Activated T-cell treated with anti-CD3 and anti-CD28 coated beads, Interleukin-2, amount 50 U/mL, for 72 hours (primary cell): Measurements from ENCODE around the gene WNT1. TPM values are rescaled to one million over a fixed set of nuclear protein-coding genes. Genes with fewer than 3 reads are reported as not detected.

Source experiments
- ATAC-seq, 2 donors: fragments of 150-1000 bp; cut with Tn5 transposase; replicated peaks in 1 of 2; 2 replicates each; pipeline ENCODE4 v1.10.0; 2021; ENCODE audit warnings: moderate library complexity in 2 of 2, mild to moderate bottlenecking in 1 of 2
- DNase-seq, 2 donors: peaks; one replicate each; pipeline ENCODE4 v3.0.0; 2021 to 2022; ENCODE audit warnings: mixed read lengths in 1 of 2
- H3K27ac Mint-ChIP-seq: one replicate; pipeline ENCODE4 v1.8.0; 2022; ENCODE audit warnings: mild to moderate bottlenecking, moderate library complexity, mixed read lengths
- H3K27me3 Mint-ChIP-seq: one replicate; pipeline ENCODE4 v1.8.0; 2022; ENCODE audit warnings: low read depth, mixed read lengths
- H3K36me3 Mint-ChIP-seq, 2 donors: one replicate each; pipeline ENCODE4 v1.8.0; 2022; ENCODE audit warnings: mixed read lengths in 2 of 2, mild to moderate bottlenecking in 1 of 2; ENCODE audit not compliant: insufficient read depth in 2 of 2
- H3K4me1 Mint-ChIP-seq: one replicate; pipeline ENCODE4 v1.8.0; 2022; ENCODE audit warnings: low read depth, mixed read lengths
- H3K4me3 Mint-ChIP-seq, 2 donors: one replicate each; pipeline ENCODE4 v1.8.0; 2022; ENCODE audit warnings: mild to moderate bottlenecking in 2 of 2, mixed read lengths in 2 of 2, moderate library complexity in 2 of 2
- H3K9me3 Mint-ChIP-seq, 2 donors: one replicate each; pipeline ENCODE4 v1.8.0; 2022; ENCODE audit warnings: mixed read lengths in 2 of 2
- total RNA-seq, 2 donors: library from RNA; stranded (reverse); gene quantifications; one replicate each; pipeline ENCODE4 v1.2.3, GENCODE V29; 2022

WNT1 gene
- total RNA-seq, 2 donors from 2014 or later = 0.42 TPM; not detected in 1

DNA sequence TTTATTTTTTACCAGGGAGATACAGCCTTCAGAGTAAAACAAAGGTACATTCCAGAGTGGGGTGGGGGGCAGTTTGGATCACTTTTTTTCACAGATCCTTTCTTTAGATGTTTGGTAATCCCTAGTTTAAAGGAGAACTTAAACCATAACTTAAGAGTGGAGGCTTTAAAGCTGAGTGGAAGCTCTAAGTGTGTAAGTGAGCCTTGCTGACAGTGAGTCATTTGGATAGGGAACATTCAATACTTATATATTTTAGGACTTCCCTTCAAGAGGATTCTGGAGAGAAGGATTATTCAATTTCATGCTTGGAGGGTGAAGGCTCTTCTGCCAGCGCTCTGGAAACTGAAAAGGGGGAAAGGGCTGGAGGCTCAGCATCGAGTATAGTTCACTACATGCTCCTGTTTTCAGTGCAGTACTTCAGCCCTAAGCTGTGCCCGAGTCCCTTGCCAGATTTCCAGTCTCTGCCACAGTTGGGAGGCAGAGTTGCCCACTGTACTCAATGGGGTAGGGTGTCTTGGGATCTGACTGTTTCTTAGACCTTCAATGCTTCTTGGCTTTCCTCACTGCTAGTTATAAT, 32.1 kb downstream of the WNT1 start:
- ATAC-seq (no peak), DNase-seq (no peak)
- H3K4me3 Mint-ChIP-seq = no peak overlapping the region
- H3K27ac Mint-ChIP-seq = no peak overlapping the region
- H3K27me3 Mint-ChIP-seq = no peaks in the 10 kb centered on the region
- peaks cover 2% of the 10 kb centered on the region for H3K4me1 Mint-ChIP-seq
- peaks cover 2 to 28% of the 10 kb centered on the region in 2 donors for H3K36me3 Mint-ChIP-seq
- H3K9me3 Mint-ChIP-seq = no peaks in the 10 kb centered on the region

DNA sequence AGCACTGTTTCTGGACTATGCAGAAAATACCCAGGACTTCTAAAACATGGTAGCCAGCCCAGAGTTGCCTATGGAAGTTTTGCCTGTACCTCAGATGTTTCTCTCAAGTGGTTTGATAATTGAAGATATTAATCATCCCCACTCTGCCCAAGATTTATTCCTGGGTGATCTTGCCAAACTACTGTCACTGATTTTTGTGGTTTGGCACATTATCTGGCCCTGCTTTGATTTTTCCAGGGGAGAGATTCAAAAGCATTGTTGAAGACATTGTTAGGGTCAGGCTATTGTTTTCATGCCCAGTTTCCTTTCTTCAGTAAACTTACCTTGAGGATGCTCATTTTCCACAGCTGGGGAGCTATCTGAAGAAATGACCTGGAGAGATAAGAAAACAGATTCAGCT, 34.6 kb downstream of the WNT1 start:
- DNase-seq = no peak
- H3K4me3 Mint-ChIP-seq = no peak overlapping the region
- no peak overlapping the region for H3K27ac Mint-ChIP-seq
- H3K4me1 Mint-ChIP-seq = peaks cover 28% of the 10 kb centered on the region
- H3K36me3 Mint-ChIP-seq = peaks cover 4 to 34% of the 10 kb centered on the region in 2 donors
- H3K27me3 Mint-ChIP-seq = no peaks in the 10 kb centered on the region
- H3K9me3 Mint-ChIP-seq = no peaks in the 10 kb centered on the region
- ATAC-seq = no peak

- Mint-ChIP-seq H3K4me3 (no peak overlapping the region), H3K27ac (no peak overlapping the region), H3K27me3 (no peaks in the 10 kb centered on the region), H3K36me3 (peaks cover 8 to 31% of the 10 kb centered on the region in 2 donors), H3K9me3 (no peaks in the 10 kb centered on the region), H3K4me1 (peaks cover 31% of the 10 kb centered on the region)
- DNase-seq = no peak
- ATAC-seq = no peak
Measured at GRCh38 chr12:49013428-49013827, 35.3 kb downstream of the WNT1 start.

DNA sequence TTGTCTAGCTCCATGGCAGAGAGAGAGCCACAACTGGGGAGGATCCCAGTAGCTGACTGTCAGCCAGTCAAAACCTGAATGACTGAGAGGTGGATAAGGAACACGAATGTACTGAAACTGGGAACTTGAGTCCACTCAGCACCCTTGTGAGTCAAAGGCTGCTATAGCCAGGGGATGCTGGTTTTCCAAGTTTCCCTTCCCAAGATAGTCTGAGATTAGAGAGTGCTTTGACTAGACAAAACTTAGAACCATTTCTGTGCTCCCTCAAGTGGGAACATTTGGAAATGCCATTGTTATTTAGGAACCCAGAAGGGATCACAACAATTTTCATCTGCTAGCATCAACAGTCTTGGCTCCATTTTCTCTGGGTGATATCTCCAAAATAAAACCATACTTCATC, 36.4 kb downstream of the WNT1 start:
- Mint-ChIP-seq H3K9me3 (no peaks in the 10 kb centered on the region), H3K27ac (no peak overlapping the region), H3K36me3 (peaks cover 8 to 27% of the 10 kb centered on the region in 2 donors), H3K27me3 (no peaks in the 10 kb centered on the region), H3K4me3 (no peak overlapping the region), H3K4me1 (peaks cover 40% of the 10 kb centered on the region)
- DNase-seq (no peak), ATAC-seq (no peak)

GRCh38 chr12:49015196-49015595, 37.1 kb downstream of the WNT1 start:
- Mint-ChIP-seq H3K36me3 (peaks cover 8 to 23% of the 10 kb centered on the region in 2 donors), H3K9me3 (no peaks in the 10 kb centered on the region), H3K4me1 (peaks cover 46% of the 10 kb centered on the region), H3K27me3 (no peaks in the 10 kb centered on the region), H3K4me3 (no peak overlapping the region), H3K27ac (no peak overlapping the region)
- no peak for ATAC-seq
- no peak for DNase-seq

DNA sequence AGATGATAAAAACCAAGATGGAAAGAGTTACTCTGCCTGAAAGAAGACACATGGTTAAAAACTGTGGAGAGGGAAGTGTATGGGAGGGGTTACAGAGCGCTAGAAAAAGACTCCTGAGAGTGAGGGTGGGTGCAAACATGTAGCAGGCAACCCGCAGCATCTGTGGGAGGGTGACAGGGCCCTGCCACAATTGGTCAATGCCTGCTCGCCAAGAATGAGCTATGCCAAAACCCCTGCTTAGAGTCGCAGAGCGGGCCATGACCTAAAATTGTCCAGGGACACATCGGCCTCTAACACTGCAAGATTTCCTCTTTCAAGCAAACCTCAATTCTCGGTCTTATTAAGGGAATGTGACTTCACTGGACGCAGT, 39.8 kb downstream of the WNT1 start:
- no peaks in the 10 kb centered on the region for H3K9me3 Mint-ChIP-seq
- DNase-seq = peak; percentile 52 to 54
- peaks cover 46% of the 10 kb centered on the region for H3K4me1 Mint-ChIP-seq
- H3K4me3 Mint-ChIP-seq = peak overlapping the region; percentile 93 to 95
- ATAC-seq = peak; percentile 21 to 33
- H3K36me3 Mint-ChIP-seq = peaks cover 6 to 12% of the 10 kb centered on the region in 2 donors
- H3K27me3 Mint-ChIP-seq = no peaks in the 10 kb centered on the region
- H3K27ac Mint-ChIP-seq = peak overlapping the region; percentile 75

DNA sequence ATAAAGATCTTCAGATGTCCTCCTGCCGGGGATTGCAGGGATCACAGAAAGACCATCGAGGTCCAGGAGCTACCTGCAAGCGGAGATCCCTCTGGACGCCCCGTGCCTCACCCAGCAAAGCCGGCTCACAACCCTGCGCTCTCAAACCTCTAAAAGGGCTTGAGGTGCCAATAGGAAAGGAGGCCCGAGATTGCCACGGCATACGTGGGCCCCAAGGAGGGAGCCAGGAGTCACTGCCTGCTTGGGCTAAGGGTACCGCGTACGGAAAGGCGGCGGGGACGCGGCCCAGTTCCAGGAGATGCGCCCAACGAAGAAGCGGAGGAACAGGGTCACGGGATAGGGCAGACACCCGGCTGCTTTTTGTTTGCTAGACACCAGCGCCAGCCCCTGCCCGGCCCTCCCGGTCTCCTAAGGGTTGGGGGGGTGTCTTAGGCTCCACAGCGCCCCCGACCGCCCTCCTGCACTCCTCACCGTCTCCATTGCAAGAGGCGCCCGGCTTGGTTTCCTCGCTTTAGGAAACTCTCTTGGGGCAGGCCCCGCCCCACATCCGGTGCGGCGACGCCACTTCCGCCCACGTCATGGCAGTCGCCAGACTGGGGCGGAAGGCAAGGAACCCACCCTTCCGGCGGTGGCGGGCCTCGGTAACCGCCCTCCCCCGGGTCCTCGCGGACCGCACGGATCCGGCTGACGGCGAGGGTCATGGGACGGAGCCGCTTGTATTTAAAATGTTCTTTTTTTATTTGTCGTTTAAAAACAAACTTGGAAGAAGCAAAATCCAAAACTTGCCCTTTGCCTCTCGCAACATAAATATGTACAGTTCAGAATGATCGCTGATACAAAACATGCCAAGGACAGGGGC, 40.4 kb downstream of the WNT1 start, which contains the start of gene PRKAG1:
PRKAG1 (minus strand) TSS at position 516 of the 859 bp plus-strand sequence; CDS start at position 480, 36 bp downstream.
- Mint-ChIP-seq H3K4me3 (peak within 1 kb of the TSS; percentile 93 to 95), H3K9me3 (no peaks in the 10 kb centered on the region), H3K36me3 (peaks cover 6 to 12% of the 10 kb centered on the region in 2 donors), H3K27ac (peak within 1 kb of the TSS; percentile 87), H3K27me3 (no peaks in the 10 kb centered on the region), H3K4me1 (peaks cover 46% of the 10 kb centered on the region)
- peak; percentile 92 for ATAC-seq
- DNase-seq = peak; percentile 97

DNA sequence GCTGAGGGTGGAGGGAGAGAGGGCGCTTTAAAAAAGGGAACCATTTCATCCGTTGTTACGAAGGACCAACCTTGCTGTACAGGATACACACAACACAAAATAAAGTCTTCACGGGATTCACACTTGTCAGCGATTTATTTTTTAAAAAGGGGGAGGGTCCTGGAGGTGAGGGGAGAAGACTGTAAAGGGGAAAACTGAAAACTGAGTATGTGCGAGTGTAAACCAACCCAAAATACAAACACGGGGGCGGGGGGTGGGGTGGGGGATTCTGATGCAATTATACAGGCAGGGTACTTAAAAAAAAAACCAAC, 41.0 kb downstream of the WNT1 start:
- peaks cover 6 to 12% of the 10 kb centered on the region in 2 donors for H3K36me3 Mint-ChIP-seq
- peak overlapping the region; percentile 75 for H3K27ac Mint-ChIP-seq
- H3K27me3 Mint-ChIP-seq = no peaks in the 10 kb centered on the region
- H3K4me3 Mint-ChIP-seq = peak overlapping the region; percentile 93 to 95
- ATAC-seq = peak; percentile 26 to 30
- H3K9me3 Mint-ChIP-seq = no peaks in the 10 kb centered on the region
- peaks cover 46% of the 10 kb centered on the region for H3K4me1 Mint-ChIP-seq
- no peak for DNase-seq

GRCh38 chr12:49019443-49020324, 41.6 kb downstream of the WNT1 start:
- H3K36me3 Mint-ChIP-seq = peaks cover 6 to 12% of the 10 kb centered on the region in 2 donors
- H3K9me3 Mint-ChIP-seq = no peaks in the 10 kb centered on the region
- no peak for ATAC-seq
- H3K27ac Mint-ChIP-seq = peak overlapping the region; percentile 87
- DNase-seq = peak; percentile 55 to 63
- peak overlapping the region; percentile 56 to 93 for H3K4me3 Mint-ChIP-seq
- no peaks in the 10 kb centered on the region for H3K27me3 Mint-ChIP-seq
- peaks cover 46% of the 10 kb centered on the region for H3K4me1 Mint-ChIP-seq

- ATAC-seq (no peak), DNase-seq (no peak)
- Mint-ChIP-seq H3K9me3 (no peaks in the 10 kb centered on the region), H3K4me1 (peaks cover 41% of the 10 kb centered on the region), H3K36me3 (peaks cover 6 to 14% of the 10 kb centered on the region in 2 donors), H3K4me3 (no peak overlapping the region), H3K27ac (no peak overlapping the region), H3K27me3 (no peaks in the 10 kb centered on the region)
Measured at GRCh38 chr12:49020441-49020840, 42.3 kb downstream of the WNT1 start.

DNA sequence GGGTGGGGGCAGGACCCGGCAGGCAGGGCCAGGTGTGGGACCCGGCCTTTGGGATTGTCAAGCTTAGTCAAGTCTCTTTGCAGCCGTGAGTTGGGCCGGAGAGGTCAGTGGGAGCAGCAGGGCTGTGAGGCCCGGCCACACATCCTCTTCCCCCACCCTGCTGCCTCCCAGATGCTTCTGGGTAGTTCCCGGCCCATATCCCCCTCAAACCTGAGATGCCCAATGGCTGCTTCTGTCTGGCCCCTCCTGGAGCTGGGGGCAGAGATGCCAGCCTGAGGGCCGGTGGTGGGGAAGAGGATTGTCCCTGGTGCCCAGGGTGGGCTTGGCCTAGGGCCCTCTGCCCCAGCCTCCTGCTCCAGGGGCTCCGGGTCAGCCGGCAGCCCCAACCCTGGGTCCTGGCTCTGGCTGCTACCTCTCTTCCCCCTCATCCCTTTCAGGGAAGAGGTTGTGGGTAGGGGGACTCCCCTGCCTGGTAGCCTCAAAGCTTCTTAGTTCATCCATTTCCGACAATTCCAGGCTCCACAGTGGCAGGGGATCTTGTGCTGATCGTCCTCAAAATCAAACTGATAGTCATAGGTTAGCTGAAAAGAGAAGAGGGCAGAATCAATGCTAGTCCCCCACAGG, 43.3 kb downstream of the WNT1 start:
- H3K27ac Mint-ChIP-seq = no peak overlapping the region
- ATAC-seq (no peak), DNase-seq (no peak)
- H3K27me3 Mint-ChIP-seq = no peaks in the 10 kb centered on the region
- H3K4me3 Mint-ChIP-seq = no peak overlapping the region
- peaks cover 31% of the 10 kb centered on the region for H3K4me1 Mint-ChIP-seq
- peaks cover 6 to 10% of the 10 kb centered on the region in 2 donors for H3K36me3 Mint-ChIP-seq
- H3K9me3 Mint-ChIP-seq = no peaks in the 10 kb centered on the region

GRCh38 chr12:49022558-49023178, 44.5 kb downstream of the WNT1 start:
- Mint-ChIP-seq H3K27ac (no peak overlapping the region), H3K27me3 (no peaks in the 10 kb centered on the region), H3K4me3 (no peak overlapping the region), H3K9me3 (no peaks in the 10 kb centered on the region), H3K36me3 (peaks cover 3 to 5% of the 10 kb centered on the region in 2 donors), H3K4me1 (peaks cover 19% of the 10 kb centered on the region)
- ATAC-seq = no peak
- DNase-seq = no peak
